ENCODE data around the gene TCF4.

- no peak for TF ChIP-seq SP2 (tag by site-specific recombination; IDR thresholded peaks at IDR 0.05)
- TF ChIP-seq PRDM1 (tag by site-specific recombination; IDR thresholded peaks at IDR 0.05), result no peak
- no peak for TF ChIP-seq ZNF391 (tag by site-specific recombination; IDR thresholded peaks at IDR 0.05; ENCODE audit: borderline replicate concordance, low read depth)
- TF ChIP-seq ZNF335 (tag by site-specific recombination; conservative IDR thresholded peaks at IDR 0.05), result no peak
- TF ChIP-seq ZNF48 (tag by site-specific recombination; IDR thresholded peaks at IDR 0.05), result no peak
- TF ChIP-seq ZNF274 (IDR thresholded peaks at IDR 0.05; ENCODE audit: low read length), result no peak
- no peak for TF ChIP-seq ZNF274 (tag by site-specific recombination; IDR thresholded peaks at IDR 0.05; ENCODE audit: borderline replicate concordance)
- no peak for TF ChIP-seq ZNF26 (tag by site-specific recombination; IDR thresholded peaks at IDR 0.05)
Observed at GRCh38 chr18:55252053-55252675, 335.8 kb downstream of the TCF4 start.
